Fibroblast of the aortic adventitia (primary cell): ENCODE data around the gene CSMD2. TPM values are rescaled to one million over a fixed set of nuclear protein-coding genes. Genes with fewer than 3 reads are reported as not detected.

Source experiments
- DNase-seq: peaks from one replicate; pipeline ENCODE4 v3.0.0-alpha.2; 2010; ENCODE audit warnings: low read depth
- H3K4me3 ChIP-seq: 2 replicates; pipeline ENCODE4 v1.5.1; 2011; ENCODE audit warnings: low read depth, mild to moderate bottlenecking, control low read depth, low read length, moderate library complexity
- total RNA-seq: library from RNA; depleted of rRNA; stranded (reverse); fragments of >200 nt; gene quantifications from 2 replicates; pipeline ENCODE4 v1.2.3, GENCODE V29; 2012; ENCODE audit warnings: low replicate concordance
- TF ChIP-seq, protein P1 (sequence below): IDR thresholded peaks from 2 replicates; pipeline ENCODE4 v1.5.1; 2011; ENCODE audit warnings: mild to moderate bottlenecking, low read length, control low read depth, inconsistent platforms; ENCODE audit not compliant: insufficient read depth

Gene CSMD2
- total RNA-seq, 1 donor: 6.6 TPM

DNA sequence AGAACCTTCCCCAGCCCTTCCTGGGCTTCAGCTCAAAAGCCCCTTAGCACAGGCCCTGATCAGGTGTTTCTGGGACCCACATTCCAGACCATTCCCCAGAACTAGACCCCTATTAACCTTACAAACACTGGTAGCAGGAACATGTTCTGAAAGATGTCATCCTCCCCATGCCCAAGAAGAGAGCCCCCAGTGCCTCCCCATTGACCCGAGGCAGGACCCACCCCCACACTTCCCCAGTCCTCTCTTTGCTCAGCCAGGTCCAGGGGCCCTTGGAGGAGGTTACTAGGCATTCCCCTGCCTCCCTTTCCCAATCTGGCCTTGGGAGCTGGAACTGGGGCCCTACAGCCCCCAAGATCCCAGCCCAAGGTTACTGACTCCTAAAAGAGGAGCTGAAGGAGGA, 340.1 kb downstream of the CSMD2 start:
- no peak for DNase-seq
- TF ChIP-seq, protein P1, sequence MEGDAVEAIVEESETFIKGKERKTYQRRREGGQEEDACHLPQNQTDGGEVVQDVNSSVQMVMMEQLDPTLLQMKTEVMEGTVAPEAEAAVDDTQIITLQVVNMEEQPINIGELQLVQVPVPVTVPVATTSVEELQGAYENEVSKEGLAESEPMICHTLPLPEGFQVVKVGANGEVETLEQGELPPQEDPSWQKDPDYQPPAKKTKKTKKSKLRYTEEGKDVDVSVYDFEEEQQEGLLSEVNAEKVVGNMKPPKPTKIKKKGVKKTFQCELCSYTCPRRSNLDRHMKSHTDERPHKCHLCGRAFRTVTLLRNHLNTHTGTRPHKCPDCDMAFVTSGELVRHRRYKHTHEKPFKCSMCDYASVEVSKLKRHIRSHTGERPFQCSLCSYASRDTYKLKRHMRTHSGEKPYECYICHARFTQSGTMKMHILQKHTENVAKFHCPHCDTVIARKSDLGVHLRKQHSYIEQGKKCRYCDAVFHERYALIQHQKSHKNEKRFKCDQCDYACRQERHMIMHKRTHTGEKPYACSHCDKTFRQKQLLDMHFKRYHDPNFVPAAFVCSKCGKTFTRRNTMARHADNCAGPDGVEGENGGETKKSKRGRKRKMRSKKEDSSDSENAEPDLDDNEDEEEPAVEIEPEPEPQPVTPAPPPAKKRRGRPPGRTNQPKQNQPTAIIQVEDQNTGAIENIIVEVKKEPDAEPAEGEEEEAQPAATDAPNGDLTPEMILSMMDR: no peak
- no peak overlapping the region for H3K4me3 ChIP-seq

DNA sequence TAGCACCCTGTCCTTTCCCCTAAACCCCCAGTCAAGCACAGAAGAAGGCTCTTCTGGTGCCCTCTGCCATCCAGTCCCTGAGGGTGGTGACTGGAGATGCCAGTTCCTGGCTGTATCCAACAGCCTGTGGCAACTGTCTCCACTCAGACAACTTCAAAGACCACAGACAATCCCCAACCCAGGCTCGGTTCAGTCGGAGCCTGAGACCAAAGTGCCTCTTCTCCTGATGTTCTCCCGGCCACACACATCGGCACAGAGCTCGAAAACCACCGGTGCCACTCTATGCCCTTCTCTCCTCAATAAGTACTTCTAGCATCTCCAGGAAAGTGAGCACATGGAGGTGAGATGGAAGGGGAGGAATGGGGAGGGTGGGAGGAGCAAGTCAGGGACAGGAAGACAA, 340.7 kb downstream of the CSMD2 start:
- H3K4me3 ChIP-seq: no peak overlapping the region
- TF ChIP-seq, protein P1: no peak
- DNase-seq: no peak

DNA sequence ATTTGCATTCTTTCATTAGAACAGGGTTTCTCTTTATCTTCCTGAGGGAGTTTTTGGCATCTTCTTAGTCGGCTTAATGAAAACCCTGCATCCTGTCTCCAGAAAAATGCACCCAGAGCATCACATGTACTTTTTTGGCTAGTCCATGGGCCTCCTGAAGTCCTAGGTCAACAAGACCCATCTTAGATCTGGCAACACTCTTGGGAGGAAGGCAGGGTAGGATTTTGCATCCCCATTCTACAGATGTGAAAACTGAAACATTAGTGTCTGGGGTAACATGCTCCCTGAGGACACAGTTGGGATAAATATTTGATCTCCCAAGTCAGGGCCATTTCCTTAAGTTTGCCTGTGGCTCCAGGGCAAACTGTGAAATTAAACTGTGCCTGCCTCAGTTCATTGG, 341.2 kb downstream of the CSMD2 start:
- TF ChIP-seq, protein P1: no peak
- no peak for DNase-seq
- H3K4me3 ChIP-seq: no peak overlapping the region

DNA sequence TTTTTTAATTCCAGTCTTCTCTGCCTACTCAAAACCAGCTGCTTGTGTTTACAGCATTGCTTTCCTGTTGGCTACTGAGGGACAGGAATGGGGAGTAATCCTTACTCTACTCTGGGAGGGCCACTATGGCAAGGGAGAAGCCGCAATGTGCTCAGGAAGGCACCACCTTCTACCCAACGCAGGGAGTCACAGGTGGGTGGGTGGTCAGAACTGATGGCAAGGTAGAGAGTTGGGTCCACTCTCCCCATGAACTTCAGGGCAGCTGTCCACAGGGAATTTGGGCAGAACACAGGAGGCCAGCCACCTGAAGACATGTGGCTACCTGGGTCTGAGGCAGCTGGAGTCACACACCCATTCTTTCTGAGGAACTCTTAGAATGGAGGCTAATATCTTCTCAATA, 341.6 kb downstream of the CSMD2 start:
- no peak overlapping the region for H3K4me3 ChIP-seq
- TF ChIP-seq, protein P1: no peak
- DNase-seq: no peak

DNA sequence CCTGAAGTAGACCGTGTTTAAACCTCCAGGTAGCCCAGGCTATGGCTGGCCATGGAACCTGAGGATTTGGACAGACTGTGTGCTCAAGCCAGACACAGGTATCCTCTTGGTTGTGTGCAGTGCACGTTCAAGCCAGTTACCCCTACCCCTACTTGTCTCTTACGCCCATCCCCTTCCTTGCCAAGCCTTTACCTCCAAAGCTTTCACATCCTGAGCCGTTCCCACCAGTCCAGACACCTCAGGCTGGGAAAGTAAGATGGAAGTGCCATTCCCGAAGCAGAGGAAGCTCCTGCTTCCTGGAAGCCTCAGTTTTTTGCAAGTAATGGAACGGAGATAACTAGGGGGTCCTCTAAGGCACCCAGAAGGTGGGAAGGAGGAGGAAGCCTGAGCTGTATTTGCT, 342.6 kb downstream of the CSMD2 start:
- TF ChIP-seq, protein P1: no peak
- no peak for DNase-seq
- no peak overlapping the region for H3K4me3 ChIP-seq

DNA sequence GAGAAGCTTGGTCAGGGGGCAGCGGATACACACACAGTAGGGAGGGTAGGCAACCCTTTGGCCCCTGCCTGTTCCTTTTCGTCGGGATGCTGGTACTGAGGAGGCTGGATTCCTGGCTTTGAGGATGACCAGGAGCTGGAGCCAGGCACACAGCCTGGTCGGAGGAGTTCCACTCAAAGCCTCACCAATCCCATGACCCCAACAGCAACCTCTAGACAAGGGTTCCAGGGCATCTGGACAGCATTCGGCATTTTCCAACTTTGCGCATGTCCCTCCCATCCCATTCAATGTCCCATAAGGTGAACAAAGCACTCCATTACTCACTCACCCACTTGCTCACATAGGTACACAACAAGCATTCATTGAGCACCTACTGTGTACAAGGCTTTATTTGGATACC, 343.7 kb downstream of the CSMD2 start:
- no peak overlapping the region for H3K4me3 ChIP-seq
- TF ChIP-seq, protein P1: no peak

DNA sequence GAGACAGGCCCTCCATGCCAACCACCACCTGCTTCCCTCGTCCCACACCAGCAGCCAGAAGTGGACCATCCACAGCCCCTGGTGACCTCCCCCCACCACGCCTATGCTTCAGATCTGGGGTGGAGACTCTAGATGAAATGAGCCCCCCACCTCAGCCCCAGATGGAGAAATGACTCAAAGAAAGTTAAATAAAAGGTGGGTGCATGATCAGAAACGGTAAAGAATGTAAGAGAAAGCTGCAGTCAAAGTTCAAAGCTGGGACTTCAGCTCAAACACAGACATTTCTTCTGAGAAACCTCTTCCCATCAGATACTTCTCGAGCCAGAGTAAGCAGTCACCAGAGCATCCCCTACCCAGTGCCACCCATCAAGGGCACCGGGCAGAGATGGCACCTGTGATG, 344.2 kb downstream of the CSMD2 start:
- DNase-seq: no peak
- no peak overlapping the region for H3K4me3 ChIP-seq
- TF ChIP-seq, protein P1: no peak

More for the DNA sequence above, 343.7 kb downstream of the CSMD2 start:
- DNase-seq: no peak
